GM19035 (cell line): ENCODE measurements around the gene CTSW.

ENCODE experiments used
- ATAC-seq: cut with Tn5 transposase; IDR thresholded peaks from one replicate; pipeline ENCODE4 v1.9.1; 2021; ENCODE audit not compliant: unreplicated experiment

The CTSW gene

DNA sequence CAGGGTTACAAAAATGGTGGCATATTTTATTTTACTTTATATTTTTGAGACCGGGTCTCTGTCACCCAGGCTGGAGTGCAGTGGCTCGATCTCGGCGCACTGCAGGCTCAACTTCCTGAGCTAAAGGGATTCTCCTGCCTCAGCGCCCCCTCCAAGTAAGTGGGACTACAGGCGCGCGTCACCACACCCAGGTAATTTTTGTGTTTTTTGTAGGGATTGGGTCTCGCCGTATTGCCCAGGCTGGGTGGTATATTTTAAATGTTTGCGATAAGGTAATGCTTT, 21.2 kb downstream of the CTSW start:
- no peak for ATAC-seq

DNA sequence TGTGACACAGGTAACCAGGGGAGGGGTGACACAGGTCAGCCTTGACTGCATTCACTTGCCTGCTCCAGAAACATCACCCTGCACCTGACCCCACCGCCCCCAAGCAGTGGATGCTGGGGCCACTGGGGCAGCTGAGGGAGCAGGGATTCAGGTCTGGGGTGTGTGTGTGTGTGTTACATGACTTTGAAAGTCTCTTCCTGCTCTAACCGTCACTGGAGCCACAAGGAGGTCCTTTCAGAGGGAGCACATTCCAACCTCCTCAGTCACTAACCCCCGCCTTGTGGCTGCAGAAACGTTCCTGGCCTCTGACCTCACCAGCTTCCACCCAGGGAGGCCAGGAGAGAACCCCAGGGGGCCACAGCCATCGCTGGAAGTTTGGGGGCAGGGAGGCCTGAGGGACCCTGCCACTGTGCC, 23.4 kb downstream of the CTSW start:
- no peak for ATAC-seq

DNA sequence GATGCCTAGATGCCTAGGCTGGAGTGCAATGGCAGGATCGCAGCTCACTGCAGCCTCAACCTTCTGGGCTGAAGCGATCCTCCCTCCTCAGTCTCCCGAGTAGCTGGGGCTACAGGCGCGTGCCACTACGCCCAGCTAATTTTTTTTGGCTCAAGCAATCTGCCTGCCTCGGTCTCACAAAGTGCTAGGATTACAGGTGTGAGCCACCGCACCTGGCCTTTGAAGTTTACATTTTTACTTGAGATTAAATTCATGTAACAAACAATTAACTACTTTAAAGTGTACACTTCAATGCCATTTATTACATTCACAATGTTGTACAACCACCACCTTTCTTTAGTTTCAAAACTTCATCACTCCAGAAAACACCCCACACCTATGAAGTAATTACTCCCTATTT, 24.1 kb downstream of the CTSW start:
- ATAC-seq, result no peak

DNA sequence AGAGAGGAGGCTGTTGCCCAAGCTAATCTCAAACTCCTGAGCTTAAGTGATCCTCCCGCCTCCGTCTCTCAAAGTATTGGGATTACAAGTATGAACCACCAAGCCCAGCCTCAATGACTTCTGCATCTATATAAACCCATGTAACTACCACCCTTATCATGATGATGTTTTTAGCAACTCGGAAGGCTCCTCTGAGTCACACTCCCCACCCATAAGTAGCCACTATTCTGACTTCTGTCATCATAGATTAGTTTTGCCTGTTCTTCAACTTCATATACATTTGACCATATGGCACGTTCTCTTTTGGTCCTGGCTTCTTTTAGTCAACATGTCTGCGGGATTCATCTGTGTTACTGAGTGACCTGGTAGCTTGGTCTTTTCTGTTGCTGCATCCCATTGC, 27.0 kb downstream of the CTSW start:
- ATAC-seq, result no peak

DNA sequence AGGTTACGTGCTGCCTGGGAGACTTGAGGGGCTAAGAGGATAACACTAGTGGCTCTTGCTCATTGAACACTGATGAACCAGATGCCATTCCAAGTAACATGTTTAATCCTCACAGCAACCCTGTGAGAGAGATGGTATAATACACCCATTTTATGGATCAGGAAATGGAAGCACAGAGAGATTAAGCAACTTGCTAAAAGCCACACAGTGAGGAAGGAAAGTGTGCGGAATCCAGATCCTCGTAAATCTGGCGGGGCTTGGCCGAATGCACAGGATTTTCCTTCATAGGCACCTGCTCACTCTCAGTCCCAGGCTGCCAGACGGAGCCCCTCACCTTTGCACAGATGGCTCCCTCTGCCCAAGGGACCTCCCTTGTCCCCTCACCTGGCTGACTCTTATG, 28.2 kb downstream of the CTSW start:
- ATAC-seq, result no peak

DNA sequence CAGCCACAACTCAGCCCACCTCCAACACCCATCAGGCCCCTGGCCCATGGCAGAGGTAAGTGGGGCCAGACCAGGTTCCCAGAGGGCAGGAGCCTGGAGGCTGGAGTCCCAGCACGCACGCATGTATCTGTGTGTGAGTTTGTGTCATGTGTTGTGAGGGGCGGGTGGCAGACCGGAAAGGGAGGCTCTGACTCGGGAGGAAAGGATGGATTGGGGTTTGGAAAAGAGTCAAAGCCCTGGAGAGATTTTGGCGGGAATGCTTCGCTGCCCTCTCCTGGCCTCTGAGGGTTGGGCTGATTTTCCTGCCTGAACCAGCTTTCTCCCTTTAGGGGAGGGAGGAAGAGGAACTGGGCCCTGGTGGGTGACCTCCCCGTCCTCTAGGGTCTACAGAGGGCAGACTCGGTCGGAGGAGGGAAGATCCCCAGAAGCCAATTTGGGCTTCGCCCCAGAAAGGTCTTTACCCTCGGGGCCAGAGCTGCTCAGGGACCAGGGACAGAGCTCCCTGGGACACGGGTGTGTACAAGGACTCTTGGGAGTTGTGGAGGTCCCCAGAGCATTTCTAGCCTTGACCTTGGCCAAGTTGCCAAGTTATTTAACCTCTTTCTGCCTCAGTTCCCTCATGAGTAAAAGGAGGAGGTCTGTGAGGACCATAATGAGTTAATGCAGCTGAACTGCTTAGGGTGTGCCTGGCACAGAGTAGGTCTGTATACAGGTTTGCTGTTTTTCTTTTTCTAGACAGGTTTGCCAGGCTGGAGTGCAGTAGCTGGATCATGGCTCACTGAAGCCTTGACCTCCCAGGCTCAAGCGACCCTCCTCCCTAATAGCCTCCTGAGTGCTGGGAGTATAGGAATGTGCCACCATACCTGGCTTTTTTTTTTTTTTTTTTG, 32.3 kb downstream of the CTSW start:
- ATAC-seq, result no peak

DNA sequence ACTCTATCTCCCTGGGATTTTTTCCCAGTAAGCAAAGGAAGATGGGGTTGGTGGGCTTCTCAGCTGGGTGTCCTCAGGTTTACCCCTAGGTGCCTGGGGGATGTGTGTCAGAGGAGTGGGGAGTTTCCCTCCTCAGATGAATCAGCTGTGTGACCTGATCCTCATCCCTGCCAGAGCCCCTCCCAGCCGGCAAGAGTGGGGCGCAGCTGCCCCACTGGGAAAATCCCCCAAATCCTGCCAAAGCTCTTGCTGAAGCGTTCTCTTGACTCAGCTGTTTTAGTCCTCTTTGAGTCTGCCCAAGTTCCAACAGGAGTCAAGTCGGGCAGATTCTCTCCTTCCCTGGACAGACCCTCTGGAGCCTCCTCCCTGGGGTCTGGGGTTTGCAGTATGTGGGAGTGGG, 33.2 kb downstream of the CTSW start:
- no peak for ATAC-seq

DNA sequence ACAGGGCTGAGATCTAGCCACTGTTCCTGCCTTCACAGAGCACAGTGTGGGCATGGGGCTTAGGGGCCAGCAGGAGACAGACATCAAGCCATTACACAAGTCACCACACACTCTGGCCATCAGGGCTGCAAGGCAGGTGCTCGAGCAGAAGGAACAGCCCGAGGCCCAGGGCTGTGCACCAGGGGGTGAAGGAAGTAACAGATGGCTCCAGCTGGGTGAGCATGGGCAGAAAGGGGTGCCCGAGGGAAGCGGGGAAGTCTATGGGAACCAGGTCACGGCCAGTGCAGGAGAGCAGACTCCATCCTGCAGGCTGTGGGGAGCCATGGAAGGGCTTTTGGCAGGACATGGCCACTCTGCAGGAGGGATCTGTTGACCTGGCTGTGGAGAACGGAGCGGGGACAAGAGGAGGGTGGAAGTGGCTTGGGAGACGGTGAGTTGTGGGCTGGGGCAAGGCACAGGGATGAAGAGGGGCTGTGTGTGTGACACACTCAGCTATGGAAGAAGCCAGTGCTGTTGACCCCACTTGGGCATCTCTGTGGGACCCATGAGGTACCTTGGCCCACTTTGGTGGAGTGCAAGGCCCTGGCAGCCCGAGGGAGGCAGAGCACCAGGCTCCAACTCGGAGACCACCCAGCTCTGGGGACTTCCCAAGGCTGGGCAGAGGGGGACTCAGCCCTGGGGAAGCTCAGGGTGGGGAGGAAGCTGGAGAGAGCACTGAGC, 35.6 kb downstream of the CTSW start:
- ATAC-seq, result no peak

DNA sequence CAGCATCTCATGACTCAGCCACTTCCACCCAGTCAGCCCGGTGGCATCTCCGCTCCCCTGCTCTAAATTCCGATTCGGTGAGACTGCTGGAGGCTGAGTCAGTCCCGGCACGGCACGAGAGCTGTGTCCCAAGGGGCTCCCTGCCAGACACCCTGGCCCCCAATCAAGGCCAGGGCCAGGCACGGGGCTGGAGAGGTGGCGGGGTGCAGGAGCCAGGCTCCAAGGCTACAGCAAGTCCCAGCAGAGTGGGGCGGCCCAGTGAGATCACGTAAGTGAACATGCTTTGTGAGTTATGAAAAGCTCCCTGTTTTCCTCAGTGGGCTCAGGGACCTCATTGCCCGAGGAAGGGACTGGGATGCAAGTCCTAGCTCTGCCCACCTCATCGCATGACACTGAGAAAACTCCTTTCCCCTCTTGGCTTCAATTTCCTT, 36.2 kb downstream of the CTSW start:
- no peak for ATAC-seq

DNA sequence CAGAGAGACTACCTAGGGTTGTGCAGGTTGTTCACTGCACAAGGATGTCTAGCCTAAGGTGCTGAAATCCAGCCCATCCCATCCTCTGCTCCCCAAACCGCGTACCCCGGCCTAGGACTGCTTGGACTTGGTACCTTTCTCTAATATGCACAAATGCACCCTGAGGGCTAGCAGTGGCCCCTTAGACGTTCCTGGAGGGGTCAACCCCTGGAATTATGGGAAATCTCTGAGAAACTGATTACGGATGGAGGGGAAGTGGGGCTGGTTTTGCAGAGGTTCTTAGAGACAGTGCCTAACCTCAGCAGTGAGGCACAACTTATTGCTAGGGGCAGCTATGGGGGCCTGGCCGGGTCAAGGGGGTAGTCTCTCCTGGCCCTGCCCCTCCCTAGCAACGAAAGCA, 36.8 kb downstream of the CTSW start:
- ATAC-seq, result no peak

DNA sequence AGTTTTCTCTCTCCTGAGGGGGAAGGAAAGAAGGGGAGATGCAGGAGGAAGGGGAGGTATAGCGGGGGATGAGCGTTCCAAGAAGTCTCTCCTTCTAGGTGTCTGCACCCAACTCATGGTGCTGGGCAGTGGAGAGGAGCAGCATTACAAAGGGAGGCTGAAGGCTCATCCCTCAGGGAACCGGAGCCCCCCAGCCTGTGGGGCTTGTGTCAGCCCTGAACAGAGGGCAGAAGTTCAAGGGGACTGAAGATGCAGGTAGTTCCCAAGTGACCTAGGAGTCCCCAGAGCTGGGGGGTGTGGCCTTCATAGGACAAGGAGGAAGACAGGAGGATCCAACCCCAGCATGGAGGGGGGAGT, 37.4 kb downstream of the CTSW start:
- ATAC-seq, result no peak

DNA sequence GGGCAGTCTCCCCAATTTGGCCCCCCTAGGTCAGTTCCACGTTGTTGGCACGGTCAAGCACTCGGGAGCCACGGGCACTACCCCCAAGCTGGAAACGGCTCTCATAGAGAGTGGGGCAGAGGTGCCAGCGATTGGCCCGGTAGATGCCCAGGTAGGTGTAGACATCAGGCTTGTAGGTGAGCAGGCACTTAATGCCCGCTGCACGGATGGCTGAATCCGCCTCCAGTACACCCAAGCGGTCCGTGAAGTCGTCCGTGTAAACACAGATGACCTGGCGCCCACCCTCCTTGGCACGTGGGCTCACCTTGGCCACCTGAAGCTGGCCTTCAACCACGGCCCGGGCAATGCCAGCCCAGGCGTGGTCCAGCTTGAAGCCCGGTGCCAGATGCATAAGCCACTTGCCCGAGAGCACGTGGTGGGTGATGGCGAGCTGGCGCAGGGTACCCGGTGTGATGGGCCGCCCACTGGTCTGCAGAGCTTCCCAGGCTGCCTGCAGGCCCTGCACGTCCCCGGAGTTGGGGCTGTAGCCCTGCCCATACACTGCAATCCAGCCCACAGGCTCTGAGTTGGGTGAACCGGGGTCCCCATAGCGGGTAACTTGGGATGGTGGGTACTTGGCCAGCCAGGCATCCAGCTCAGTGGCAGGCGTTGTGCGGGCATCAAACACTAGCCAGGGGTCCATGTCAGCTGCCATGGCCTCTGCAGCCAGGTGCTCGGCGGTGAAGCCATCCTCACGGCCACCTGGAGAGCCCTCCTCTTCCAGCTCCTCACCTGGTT, 38.0 kb downstream of the CTSW start:
- ATAC-seq, result no peak

DNA sequence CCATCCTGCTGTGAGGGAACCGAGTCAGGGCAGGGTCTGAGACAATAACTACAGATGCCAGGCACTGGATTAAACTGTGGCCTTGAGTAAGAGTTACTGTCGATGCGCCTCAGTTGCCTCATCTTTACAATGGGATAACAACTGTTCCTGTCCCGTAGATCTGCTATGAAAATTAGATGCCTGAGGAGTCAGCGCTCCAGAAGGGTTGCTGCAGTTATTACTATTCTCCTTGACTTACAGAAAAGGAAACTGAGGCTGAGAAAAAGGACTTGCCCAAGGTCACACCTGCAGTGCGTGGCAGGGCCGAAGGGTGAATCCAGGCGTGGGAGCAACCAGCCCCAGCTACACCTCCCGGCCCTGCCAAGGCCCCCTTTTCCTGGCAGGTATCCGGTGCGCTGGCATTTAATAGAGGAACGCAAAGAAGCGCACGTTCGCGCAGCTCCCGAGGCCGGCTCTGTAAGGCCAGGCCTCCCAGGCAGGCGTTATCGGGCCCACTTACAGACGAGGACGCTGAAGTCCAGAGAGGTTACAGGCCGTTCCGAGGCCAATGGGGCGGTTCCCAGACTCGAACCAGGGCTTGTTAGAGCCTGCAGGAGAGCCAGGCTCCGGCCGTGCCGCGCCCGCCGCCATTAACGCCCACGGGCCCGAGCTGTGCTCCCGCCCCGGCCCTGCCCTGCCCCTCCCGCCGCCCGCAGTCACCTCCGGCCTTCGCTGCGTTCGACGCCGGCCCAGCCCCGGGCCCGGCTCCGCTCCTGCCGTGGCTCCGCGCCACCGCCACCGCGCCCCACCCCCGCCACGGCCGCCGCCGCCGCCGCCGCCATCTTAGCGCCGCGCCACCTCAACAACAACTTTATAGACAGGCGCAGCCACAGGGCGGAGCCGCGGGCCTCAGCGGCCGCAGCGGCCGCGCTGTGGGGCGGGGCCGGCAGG, 38.8 kb downstream of the CTSW start, which contains the start of gene C11orf68:
Gene C11orf68, minus strand, starts transcription at position 852 of the 930 bp plus-strand sequence. Its CDS starts 31 bp downstream, at position 821.
- ATAC-seq, result peak; percentile 63

DNA sequence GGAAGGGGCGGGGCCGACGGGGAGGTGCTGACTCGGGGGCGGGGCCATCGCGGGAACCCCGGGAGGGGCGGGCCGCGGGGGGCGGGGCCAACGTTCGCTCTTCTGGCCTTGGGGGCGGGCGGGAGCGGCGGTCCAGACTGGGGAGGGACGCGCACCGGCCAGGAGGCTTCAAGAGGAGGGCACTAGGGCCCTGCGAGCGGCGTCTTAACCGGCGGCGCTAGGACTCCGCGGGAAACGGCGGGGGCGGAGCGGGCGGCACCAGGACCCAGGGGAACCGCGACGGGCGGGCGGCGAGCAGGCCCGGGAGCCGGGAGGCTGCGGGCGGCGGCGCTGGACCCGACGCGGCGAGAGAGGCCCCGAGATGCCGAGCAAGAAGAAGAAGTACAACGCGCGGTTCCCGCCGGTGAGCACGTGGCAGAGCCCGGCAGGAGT, 39.5 kb downstream of the CTSW start, which contains the start of gene DRAP1:
Gene DRAP1, plus strand, starts transcription at position 286 of the 432 bp plus-strand sequence. Its CDS starts 76 bp downstream, at position 362.
- peak; percentile 79 for ATAC-seq

DNA sequence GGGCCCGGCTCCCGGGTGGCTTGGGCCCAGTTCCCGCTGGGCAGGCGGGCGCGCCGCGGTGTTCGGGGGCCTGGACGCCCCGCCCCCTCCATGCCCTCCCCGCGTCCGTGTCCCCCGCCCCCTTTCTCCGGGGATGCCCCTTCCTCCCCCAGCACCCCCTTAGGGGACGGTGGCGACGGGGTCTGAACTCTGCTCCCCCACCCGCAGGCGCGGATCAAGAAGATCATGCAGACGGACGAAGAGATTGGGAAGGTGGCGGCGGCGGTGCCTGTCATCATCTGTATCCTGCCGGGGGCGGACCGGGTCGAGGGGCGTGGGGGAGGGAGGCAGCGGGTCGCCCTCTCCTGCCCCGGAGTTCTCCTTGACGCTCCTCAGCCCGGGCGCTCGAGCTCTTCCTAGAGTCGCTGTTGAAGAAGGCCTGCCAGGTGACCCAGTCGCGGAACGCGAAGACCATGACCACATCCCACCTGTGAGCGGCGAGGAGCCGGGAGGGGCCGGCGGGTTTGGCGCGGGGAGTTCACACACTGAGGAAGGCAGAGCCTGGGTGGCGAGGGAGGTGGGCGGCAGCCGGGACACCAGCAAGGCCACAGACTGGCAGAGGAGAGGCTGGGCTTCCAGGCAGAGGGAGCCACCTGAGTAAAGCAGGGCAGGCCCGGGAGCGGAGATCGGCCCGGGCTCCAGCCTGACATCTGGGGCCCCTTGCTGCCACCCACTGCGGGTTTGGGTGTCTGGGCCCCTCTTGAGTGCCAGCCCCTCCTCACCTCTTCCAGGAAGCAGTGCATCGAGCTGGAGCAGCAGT, 40.1 kb downstream of the CTSW start:
- ATAC-seq, result peak; percentile 40

DNA sequence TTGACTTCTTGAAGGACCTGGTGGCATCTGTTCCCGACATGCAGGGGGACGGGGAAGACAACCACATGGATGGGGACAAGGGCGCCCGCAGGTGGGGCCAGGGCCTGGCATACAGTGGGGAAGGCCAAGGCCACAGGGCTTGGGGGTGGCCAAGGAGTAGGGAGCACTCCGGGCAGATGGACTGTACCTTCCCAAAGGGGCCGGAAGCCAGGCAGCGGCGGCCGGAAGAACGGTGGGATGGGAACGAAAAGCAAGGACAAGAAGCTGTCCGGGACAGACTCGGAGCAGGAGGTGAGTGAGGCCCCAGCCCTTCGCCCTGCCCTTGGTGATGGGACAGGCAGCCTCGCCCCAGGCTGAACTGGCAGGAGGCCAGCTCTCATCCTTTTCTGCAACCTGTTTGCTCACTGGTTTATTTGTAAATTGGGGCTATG, 40.8 kb downstream of the CTSW start:
- no peak for ATAC-seq

DNA sequence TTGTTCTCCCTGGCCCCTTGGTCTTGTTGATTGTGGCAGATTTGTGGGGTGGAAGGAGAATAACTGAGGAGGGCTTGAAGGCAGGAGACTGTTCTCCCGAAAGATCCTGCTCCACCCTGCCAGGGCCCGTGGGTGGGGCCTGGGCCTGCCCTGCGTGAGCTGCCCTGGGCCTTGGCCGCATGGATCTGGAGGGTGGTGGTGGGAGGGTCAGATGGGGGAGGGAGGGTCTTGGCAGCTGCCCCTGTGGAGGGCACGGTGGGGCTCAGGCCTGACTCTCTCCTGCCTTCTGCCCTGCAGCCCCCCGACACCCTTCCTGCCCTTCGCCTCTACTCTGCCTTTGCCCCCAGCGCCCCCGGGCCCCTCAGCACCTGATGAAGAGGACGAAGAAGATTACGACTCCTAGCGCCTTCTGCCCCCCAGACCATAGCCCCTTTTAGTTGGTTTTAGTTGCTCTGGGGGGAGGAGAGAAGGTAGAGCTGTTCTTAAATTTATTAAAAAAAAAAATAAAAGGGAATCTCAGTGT, 41.5 kb downstream of the CTSW start:
- no peak for ATAC-seq

DNA sequence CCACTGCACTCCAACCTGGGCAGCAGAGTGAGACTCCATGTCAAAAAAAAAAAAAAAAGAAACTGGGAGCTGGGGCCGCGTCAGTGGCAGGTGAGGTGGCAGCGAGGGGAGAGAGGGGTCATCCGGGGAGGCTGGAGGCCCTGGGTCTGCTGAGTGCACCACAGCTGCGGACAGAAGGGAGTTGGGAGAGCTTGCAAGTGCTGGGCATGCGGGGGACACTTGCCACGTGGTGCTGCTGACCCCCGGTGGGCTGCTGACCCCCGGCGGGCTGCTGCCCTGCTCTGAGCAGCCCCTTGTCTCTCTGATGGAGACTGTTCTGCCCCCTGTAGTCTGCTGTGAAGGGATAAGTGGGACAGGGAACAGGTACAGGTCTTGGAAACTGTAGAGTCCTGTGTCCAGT, 42.2 kb downstream of the CTSW start:
- no peak for ATAC-seq

DNA sequence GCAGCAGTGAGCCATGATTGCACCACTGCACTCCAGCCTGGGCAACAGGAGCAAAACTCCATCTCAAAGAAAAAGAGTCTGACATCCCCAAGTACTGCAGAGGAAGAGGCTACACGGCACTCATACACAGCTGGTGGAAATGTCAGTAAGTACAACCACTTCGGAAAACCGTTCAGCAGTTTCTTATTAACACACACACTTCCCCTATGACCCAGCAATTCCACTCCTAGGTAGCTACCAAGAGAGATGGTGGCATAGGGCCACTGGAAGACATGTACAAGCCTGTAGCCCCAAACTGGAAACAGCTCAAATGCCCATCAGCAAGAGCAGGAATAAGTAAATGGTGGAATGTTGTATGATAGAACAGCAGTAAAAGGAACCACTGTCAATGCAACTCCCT, 42.9 kb downstream of the CTSW start:
- no peak for ATAC-seq
